OCI-LY1 (cell line): ENCODE measurements around the gene CA9.
A peak's percentile ranks its signal among the peaks of the same experiment; 100 is the strongest.

Experiments used
- H2AFZ ChIP-seq: fragments of 200-600 bp; sonication (generic), shearing (Covaris generic); 2 replicates; pipeline ENCODE4 v1.6.0; 2014; ENCODE audit warnings: antibody characterized with exemption, mild to moderate bottlenecking, low read length
- H3F3A ChIP-seq: fragments of 200-600 bp; sonication (generic), shearing (Covaris generic); 2 replicates; pipeline ENCODE4 v1.6.0; 2014; ENCODE audit warnings: mild to moderate bottlenecking, antibody characterized with exemption, low read length, moderate library complexity; ENCODE audit not compliant: insufficient read depth
- H3K27ac ChIP-seq: fragments of 200-600 bp; sonication (generic); 2 replicates; pipeline ENCODE4 v1.5.1; 2014; ENCODE audit warnings: low read length, mixed run types, mild to moderate bottlenecking, low read depth; ENCODE audit not compliant: poor library complexity, severe bottlenecking
- H3K27me3 ChIP-seq: fragments of 200-600 bp; sonication (generic); 2 replicates; pipeline ENCODE4 v1.6.0; 2014; ENCODE audit warnings: antibody characterized with exemption, mild to moderate bottlenecking, low read length, moderate library complexity; ENCODE audit not compliant: insufficient read depth
- H3K36me3 ChIP-seq: fragments of 200-600 bp; sonication (generic); 2 replicates; pipeline ENCODE4 v1.6.1; 2014; ENCODE audit warnings: mild to moderate bottlenecking, antibody characterized with exemption, low read length, moderate library complexity, mixed read lengths; ENCODE audit not compliant: insufficient read depth
- H3K4me1 ChIP-seq: fragments of 200-600 bp; sonication (generic); 2 replicates; pipeline ENCODE4 v1.5.1; 2014; ENCODE audit warnings: mild to moderate bottlenecking, low read length, moderate library complexity; ENCODE audit not compliant: insufficient read depth, severe bottlenecking
- H3K4me2 ChIP-seq: fragments of 200-600 bp; sonication (generic), shearing (Covaris generic); 2 replicates; pipeline ENCODE4 v1.6.1; 2014; ENCODE audit warnings: low read length
- H3K4me3 ChIP-seq: fragments of 200-600 bp; sonication (generic); 2 replicates; pipeline ENCODE4 v1.5.1; 2014; ENCODE audit warnings: low read length, low read depth, mild to moderate bottlenecking, mixed read lengths; ENCODE audit not compliant: poor library complexity, severe bottlenecking
- H3K79me2 ChIP-seq: fragments of 200-600 bp; shearing (Covaris generic); 2 replicates; pipeline ENCODE4 v1.6.1; 2016; ENCODE audit warnings: mixed run types, low read length, mixed read lengths; ENCODE audit not compliant: insufficient read depth
- H3K9ac ChIP-seq: fragments of 200-600 bp; sonication (generic), shearing (Covaris generic); 2 replicates; pipeline ENCODE4 v1.6.1; 2014; ENCODE audit warnings: mild to moderate bottlenecking, low read length, mixed read lengths
- H3K9me2 ChIP-seq: fragments of 200-600 bp; sonication (generic), shearing (Covaris generic); 2 replicates; pipeline ENCODE4 v1.6.1; 2014; ENCODE audit warnings: low read depth, mild to moderate bottlenecking, low read length, mixed read lengths
- H3K9me3 ChIP-seq: fragments of 200-600 bp; shearing (Covaris generic); 2 replicates; pipeline ENCODE4 v1.6.1; 2014; ENCODE audit warnings: low read length, mixed read lengths
- H4K20me1 ChIP-seq: fragments of 200-600 bp; sonication (generic), shearing (Covaris generic); 2 replicates; pipeline ENCODE4 v1.6.0; 2016; ENCODE audit warnings: mild to moderate bottlenecking, low read length; ENCODE audit not compliant: insufficient read depth
- EZH2 ChIP-seq: fragments of 200-600 bp; sonication (generic), shearing (Covaris generic); IDR thresholded peaks from 2 replicates; pipeline ENCODE4 v1.8.0; 2017; ENCODE audit warnings: borderline replicate concordance, mixed run types, mild to moderate bottlenecking, antibody characterized with exemption, low read length, moderate library complexity, mixed read lengths
- TF ChIP-seq, protein P1 (sequence below): fragments of 200-600 bp; sonication (generic), shearing (Covaris generic); IDR thresholded peaks from 2 replicates; pipeline ENCODE4 v1.5.1; 2017; ENCODE audit warnings: mild to moderate bottlenecking, antibody characterized with exemption, low read length, moderate library complexity, mixed read lengths

Gene CA9

DNA sequence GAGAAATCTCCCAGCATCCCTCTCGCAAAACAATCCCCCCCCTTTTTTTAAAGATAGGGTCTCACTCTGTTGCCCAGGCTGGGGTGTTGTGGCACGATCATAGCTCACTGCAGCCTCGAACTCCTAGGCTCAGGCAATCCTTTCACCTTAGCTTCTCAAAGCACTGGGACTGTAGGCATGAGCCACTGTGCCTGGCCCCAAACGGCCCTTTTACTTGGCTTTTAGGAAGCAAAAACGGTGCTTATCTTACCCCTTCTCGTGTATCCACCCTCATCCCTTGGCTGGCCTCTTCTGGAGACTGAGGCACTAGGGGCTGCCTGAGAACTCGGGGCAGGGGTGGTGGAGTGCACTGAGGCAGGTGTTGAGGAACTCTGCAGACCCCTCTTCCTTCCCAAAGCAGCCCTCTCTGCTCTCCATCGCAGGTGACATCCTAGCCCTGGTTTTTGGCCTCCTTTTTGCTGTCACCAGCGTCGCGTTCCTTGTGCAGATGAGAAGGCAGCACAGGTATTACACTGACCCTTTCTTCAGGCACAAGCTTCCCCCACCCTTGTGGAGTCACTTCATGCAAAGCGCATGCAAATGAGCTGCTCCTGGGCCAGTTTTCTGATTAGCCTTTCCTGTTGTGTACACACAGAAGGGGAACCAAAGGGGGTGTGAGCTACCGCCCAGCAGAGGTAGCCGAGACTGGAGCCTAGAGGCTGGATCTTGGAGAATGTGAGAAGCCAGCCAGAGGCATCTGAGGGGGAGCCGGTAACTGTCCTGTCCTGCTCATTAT is 6.8 kb downstream of the CA9 start:
- Histone ChIP-seq H3K27me3 (no peaks in the 10 kb centered on the region; the same call in 1 of the 2 replicates), H2AFZ (no peak overlapping the region), H3K27ac (no peak overlapping the region), H4K20me1 (no peaks in the 10 kb centered on the region), H3K4me1 (peaks cover 19% of the 10 kb centered on the region), H3K9ac (peak overlapping the region; percentile 2; the same call in 1 of the 2 replicates), H3K9me3 (no peaks in the 10 kb centered on the region), H3K9me2 (no peaks in the 10 kb centered on the region), H3K36me3 (no peaks in the 10 kb centered on the region), H3K4me3 (no peak overlapping the region), H3F3A (no peaks in the 10 kb centered on the region), H3K4me2 (peak overlapping the region; percentile 37; the same call in 1 of the 2 replicates), H3K79me2 (no peaks in the 10 kb centered on the region)
- no peak for TF ChIP-seq EZH2
- TF ChIP-seq, protein P1, sequence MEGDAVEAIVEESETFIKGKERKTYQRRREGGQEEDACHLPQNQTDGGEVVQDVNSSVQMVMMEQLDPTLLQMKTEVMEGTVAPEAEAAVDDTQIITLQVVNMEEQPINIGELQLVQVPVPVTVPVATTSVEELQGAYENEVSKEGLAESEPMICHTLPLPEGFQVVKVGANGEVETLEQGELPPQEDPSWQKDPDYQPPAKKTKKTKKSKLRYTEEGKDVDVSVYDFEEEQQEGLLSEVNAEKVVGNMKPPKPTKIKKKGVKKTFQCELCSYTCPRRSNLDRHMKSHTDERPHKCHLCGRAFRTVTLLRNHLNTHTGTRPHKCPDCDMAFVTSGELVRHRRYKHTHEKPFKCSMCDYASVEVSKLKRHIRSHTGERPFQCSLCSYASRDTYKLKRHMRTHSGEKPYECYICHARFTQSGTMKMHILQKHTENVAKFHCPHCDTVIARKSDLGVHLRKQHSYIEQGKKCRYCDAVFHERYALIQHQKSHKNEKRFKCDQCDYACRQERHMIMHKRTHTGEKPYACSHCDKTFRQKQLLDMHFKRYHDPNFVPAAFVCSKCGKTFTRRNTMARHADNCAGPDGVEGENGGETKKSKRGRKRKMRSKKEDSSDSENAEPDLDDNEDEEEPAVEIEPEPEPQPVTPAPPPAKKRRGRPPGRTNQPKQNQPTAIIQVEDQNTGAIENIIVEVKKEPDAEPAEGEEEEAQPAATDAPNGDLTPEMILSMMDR = no peak

DNA sequence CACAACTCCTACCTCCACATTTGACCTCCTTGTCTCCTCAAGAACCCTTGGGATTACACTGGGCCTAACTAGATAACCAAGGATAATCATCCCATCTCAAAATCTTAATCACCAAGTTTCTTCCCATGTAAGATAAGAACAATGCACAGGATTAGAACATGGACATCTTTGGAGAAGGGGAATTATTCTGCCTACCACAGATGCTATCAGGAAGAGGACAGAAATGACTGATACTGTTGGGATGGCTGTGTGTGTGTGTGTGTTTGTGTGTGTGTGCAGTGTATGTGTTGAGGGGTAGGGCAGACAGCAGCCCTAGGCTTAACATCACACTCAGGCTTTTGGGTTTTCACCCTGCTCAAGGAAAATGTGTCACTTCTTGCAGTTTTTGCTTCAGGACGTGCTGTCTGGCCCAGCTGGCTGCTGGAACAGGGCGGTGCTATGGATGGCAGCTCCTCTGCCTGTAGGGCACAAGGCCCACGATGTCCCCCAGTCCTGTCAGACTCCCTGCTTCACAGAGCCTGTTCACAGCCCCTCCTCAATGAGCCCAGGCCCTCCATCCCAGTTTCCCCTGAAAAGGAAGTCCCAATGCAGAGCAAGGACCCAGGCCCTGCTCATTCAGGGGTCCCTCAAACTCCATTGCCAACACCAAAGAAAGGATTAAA is 7.7 kb downstream of the CA9 start:
- no peaks in the 10 kb centered on the region for H3F3A ChIP-seq
- no peak overlapping the region for H2AFZ ChIP-seq
- no peak for TF ChIP-seq EZH2
- TF ChIP-seq, protein P1 = no peak
- no peaks in the 10 kb centered on the region for H3K79me2 ChIP-seq
- no peak overlapping the region for H3K9ac ChIP-seq
- peaks cover 12% of the 10 kb centered on the region for H3K4me1 ChIP-seq
- H3K9me3 ChIP-seq = no peaks in the 10 kb centered on the region
- H3K4me3 ChIP-seq = no peak overlapping the region
- no peak overlapping the region for H3K27ac ChIP-seq
- H3K27me3 ChIP-seq = no peaks in the 10 kb centered on the region; the same call in 1 of the 2 replicates
- no peaks in the 10 kb centered on the region for H3K9me2 ChIP-seq
- H3K4me2 ChIP-seq = no peak overlapping the region
- H3K36me3 ChIP-seq = no peaks in the 10 kb centered on the region
- H4K20me1 ChIP-seq = no peaks in the 10 kb centered on the region

DNA sequence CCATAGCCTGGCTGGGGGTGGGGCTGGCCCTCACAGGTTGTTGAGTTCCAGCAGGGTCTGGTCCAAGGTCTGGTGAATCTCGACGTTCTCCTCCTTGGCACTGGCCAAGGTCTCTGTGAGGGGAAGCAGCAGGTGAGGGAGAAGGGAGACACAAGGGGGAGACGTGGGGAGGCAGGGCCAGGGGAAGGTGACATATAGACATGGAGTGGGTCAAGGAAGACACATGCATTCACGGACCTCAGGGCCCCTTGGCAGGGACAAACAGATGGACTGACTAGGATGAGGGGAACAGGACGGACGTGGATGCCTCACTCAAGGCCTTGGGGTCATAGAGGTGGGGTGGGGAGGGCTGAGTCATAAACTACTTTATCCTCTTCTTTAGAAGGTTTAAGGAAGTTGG is 8.3 kb downstream of the CA9 start:
- no peak overlapping the region for H2AFZ ChIP-seq
- H3K36me3 ChIP-seq = no peaks in the 10 kb centered on the region
- TF ChIP-seq EZH2 = no peak
- TF ChIP-seq, protein P1 = no peak
- H3K27ac ChIP-seq = no peak overlapping the region
- H3K4me3 ChIP-seq = no peak overlapping the region
- H3K4me1 ChIP-seq = peaks cover 18% of the 10 kb centered on the region
- no peaks in the 10 kb centered on the region for H3F3A ChIP-seq
- no peaks in the 10 kb centered on the region for H4K20me1 ChIP-seq
- no peak overlapping the region for H3K9ac ChIP-seq
- H3K9me2 ChIP-seq = no peaks in the 10 kb centered on the region
- no peak overlapping the region for H3K4me2 ChIP-seq
- H3K27me3 ChIP-seq = no peaks in the 10 kb centered on the region; the same call in 1 of the 2 replicates
- no peaks in the 10 kb centered on the region for H3K79me2 ChIP-seq
- H3K9me3 ChIP-seq = no peaks in the 10 kb centered on the region
